ENCODE results near the gene ZDHHC11.

GRCh38 chr5:775961-776861 lies 74.6 kb downstream of the ZDHHC11 start:
- TF ChIP-seq, protein P1, sequence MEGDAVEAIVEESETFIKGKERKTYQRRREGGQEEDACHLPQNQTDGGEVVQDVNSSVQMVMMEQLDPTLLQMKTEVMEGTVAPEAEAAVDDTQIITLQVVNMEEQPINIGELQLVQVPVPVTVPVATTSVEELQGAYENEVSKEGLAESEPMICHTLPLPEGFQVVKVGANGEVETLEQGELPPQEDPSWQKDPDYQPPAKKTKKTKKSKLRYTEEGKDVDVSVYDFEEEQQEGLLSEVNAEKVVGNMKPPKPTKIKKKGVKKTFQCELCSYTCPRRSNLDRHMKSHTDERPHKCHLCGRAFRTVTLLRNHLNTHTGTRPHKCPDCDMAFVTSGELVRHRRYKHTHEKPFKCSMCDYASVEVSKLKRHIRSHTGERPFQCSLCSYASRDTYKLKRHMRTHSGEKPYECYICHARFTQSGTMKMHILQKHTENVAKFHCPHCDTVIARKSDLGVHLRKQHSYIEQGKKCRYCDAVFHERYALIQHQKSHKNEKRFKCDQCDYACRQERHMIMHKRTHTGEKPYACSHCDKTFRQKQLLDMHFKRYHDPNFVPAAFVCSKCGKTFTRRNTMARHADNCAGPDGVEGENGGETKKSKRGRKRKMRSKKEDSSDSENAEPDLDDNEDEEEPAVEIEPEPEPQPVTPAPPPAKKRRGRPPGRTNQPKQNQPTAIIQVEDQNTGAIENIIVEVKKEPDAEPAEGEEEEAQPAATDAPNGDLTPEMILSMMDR (conservative IDR thresholded peaks at IDR 0.05; ENCODE audit: low read length), result no peak
- TF ChIP-seq EZH2phosphoT487 (IDR thresholded peaks at IDR 0.05; ENCODE audit: borderline replicate concordance, low read depth, low read length), result no peak
